SHP77 treated with DMSO at 0.1 percent for 48 hours (cell line): ENCODE data around the gene CA9.

Source experiments
- DNase-seq: peaks from one replicate; lab custom pipeline; 2025; lab: John Stamatoyannopoulos, UW

The CA9 gene

DNA sequence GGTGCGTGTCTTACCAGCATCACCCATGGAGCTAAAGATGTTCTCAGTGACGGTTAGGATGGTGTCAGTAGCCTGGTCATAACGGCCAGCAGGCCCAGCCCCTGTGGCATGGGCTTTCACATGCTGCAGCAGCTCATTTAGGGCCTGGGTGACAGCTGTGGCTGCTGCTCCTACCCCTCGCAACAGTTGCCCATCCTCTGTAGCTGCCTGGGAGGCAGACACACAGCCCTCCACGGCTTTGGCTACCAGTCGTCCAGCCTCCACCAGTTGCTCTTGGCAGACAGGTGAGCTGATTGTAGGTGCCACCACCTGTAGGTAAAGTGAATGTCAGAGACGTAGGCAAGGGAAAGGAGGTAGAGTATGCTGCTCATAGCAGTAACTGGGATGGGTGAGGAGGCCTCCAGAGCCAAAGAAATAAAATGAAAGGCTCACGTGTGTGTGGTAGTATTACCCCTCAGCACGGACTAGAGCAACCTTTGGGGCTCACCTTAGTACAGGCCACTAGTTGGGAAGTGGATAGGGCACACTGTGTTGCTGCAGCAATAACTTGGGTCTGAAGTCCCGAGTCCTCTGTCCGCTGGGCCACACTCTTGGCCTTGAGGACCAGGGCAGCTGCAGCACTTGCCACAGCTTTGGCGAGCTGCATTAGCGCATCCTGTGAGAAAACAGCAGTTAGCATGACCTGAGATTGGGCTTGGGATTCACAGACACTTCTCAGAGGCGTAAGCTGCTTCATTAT is 43.6 kb downstream of the CA9 start:
- no peak for DNase-seq

DNA sequence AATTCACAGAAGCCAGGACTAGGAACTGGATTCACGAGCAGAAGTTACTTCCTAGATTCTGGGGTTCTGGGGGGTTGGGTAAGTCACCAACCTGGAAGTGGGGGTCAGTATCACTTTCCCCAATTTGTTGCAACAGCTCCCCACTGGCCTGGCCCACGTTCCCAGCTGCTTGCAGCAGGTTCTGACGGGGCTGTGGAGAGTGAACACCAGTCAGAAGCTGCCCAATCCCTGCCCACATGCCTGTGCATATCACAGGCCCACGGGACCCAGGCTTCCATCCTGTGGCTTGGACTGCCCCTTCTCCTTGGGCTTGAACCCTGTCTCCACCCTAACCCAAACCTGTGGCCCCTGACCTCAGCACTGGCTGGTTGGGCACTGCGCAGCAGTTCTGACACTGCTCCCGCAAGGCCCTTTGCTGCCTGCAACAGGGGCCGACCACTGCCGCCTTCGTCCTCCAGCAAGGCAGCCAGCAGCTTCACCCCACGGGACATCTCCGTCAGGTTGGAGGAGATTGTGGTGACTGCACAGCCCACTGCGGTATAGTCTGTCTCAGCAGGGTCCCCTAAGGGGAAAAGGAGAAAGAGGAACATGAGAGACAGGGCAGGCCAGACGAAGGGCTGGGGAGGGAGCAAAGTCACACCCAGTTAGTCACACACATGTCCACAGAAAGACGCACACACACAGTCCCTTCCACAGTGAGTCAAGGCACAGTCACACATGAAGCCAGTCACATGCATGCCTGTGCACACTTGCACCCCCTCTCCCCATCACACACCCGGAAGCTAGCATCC is 45.2 kb downstream of the CA9 start:
- DNase-seq, result no peak

DNA sequence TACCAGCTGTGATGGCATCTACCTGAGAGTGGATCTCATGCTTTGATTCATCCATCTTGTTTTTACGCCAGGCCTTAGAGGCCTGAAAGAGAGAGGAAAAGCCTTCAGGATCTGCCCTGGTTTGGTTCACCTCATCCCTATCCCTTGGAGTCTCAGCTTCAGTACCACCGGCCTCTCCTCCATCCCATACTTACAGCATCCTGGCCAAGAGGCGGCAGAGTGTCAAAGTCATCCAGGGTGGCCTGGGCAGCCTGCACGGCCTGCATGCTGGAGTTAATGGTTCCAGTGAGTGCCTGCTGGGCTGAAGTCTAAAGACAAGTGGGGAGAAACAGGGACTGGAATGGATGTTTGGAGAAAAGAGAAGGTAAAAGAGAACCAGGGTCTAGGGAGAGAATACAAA is 45.8 kb downstream of the CA9 start:
- DNase-seq, result no peak

DNA sequence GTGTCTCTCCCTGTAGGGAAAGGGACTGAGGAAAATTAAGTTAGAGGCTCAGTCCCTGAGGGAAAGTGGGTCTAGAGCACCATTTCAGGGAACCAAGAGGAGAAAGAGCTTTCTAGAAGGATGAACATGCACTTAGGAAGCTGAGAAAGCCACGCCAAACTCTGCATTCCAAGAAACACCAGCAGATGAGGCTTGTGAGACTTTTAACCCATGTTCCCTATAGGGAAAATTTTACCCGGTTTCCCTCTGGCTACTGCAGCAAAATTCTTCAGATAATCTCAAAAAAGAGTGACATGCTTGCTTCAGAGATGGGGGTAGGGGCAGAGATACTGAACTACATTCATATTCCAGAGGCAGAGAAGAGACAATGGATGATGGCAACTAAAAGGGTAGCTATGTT is 49.7 kb downstream of the CA9 start:
- no peak for DNase-seq

DNA sequence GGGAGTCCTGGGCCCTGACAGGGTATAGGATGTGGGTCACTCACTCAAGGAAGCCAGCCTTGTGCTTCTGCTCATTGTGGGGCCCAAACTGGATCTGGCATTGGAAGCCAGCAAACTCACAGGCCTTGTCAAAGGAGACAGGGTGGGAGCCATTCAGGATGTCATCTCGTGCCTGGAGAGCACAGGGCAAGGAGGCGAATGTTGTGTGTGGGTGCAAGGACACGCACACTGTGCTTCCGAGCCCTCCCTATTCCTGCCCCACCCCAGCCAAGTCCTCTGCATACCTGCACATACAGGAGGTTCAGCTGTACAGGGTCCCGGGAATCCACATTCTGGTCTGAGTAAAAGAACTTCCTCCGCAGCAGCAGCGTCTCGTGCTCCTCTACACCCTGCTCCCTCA is 50.2 kb downstream of the CA9 start:
- no peak for DNase-seq

DNA sequence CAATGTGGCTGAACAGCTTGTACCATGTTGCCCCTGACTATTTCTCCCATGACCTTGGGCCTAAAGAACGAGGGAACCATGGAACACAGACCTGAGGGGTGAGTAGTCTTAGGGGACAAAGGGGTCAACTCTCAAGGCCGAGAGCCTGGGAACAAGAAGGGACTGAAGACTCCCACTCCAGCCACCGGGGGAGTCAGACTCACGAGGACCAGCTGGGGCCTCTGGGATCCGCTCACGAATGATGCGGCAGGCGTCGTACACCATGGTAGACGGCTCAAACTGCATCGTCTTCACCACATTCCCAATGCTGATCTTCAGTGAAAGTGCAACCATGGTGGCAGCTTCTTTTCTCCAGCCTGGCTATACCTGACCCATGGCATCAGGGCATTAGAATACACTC is 51.6 kb downstream of the CA9 start:
- DNase-seq, result no peak

DNA sequence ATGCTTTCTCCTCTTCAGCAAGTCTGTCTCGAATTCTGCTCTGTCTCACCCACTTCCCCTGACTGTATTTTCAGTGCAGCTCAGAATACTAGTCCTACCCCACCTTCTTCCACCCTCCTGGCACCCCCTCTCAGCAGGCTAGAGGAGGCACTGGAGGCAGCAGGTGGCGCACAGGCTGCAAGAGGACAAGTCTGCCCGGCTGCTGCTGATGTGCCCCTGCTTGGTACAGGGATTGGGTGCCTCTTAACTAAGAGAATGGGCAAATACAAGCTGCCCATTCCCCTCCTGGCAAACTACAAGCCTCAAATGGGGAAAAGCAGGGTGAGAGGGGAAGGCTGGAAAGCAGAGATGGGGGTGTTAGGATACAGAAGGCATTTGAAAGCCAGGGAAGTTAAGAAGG is 53.2 kb downstream of the CA9 start:
- DNase-seq, result no peak

DNA sequence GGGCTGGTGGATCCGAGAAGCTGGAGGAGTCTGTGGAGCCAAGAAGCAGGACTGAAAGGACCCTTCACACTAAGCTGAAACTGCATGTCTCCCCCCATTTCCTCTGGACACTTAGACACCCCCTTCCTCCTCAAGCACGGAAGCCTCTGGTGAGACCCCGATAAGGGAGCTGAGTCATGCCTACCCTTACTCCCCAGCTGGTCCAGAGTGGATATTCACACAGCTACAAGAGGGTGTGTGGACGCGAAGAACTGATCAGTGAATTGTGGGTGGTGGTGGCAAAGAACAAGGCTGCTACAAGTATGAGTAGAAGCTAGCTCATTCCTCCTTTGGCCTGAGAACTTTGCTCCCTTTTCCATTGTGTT is 53.9 kb downstream of the CA9 start:
- no peak for DNase-seq

DNA sequence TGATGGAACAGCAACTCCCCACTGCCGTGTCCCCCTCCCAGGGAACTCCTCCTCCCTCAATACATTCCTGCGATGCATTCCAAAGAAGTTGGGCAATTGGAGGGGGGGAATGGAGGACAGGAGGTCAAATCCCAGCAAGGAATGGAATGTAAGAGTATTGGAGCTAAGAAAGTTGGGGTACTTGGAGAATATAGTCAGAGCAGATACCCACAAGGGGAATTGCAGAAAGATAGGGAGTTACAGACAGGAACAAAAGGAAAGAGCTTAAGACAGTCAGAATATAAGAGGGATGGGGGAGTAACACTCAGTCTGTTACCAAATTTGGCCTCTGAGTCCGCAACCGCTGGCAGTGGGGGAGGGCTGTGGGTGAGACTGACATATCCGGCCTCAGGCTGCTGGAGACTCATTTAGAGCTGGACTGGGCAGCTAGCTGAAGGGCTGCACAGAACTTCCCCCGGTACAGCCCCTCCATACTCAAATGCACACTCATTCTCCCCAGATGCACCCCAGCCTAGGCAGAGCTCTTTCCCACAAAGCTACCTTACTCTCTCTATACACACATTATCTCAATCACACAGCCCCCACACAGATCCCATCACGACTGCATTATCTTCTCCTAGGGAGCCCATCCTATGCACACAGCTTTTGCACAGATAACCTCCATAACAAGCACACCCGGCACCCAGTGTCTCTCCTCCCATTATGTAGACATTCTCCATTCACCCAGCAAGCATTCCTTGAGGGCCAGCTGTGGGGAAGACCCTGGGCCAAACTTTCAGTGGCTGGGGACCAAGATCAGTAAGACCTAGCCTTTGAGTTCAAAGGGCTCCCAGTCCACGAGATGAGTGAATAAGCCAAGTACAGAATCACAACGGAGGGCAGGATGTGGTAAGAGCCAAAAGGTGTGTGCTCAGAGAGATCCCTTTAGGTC is 54.6 kb downstream of the CA9 start:
- no peak for DNase-seq

DNA sequence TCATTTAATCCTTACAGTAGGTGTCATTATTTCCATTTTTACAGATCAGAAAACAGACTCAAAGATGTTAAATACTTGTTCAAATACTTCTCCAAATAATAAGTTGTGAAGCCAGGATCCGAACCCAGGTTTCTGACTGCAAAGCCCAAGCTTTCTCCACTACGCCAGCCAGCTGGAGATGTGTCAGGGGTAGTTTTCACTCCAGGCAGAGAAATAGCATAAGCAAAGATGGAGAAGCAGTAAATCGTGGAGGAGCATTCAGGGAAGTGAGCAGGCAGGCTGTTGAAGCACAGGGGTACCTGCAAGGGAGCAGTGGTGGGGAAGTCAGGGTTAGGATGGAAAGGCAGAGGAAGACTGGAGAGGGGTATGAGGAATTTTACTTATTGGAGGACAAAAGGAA is 55.4 kb downstream of the CA9 start:
- DNase-seq, result no peak

DNA sequence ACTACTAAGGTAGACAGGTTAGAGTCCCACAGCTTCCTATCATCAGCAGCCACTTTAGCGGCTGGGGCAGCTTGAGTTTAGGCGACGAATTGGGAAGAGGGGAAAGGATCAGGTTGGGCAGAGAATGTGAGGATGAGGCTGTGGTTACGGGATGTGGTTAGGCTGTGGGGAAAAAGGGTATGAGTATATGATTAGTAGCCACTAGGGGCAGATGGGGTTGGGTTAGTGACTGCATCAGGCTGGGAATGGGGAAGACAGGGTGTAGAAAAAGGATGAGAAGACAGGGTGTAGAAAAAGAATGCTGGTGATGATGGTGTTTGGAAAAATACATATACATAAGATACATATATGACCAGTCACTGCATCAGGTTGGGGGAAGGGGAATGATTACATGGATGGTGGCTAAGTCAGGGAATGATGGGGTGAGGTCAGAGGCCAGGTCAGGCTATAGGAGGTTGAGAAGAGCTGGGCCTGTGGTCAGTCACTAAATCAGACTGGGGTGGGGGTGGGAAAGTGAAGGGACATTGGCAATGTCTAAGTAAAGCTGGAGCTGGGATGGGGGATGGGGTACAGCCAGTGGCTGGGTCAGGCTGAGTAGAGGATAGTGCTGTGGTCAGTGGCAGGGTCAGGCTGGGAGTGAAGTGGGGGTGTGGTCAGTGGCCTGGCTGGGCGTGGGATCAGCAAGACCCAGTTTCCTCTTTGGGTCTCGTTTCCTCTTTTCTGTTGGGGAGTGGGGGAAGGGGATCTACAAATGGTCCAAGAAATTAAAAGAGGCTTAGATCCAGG is 56.2 kb downstream of the CA9 start:
- DNase-seq, result no peak

DNA sequence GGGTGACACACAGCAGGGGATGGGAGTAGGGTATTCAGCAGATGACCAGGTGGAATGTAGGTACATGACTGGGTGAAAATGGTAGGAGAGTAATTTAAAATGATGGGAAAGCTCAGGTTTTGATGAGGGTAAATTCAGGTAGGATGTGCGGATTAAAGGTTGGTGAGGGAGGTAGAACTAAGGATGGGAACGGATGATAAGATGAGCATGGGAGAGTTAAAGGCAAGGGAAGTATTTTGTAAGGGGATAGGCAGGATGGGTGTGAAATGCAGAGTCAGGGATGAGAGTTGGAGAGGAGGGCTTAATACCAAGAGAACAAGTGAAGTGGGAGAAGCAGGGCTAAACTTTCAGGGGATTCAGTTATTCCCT is 56.7 kb downstream of the CA9 start:
- no peak for DNase-seq
